B cell (primary cell): ENCODE results near the gene ANKS1B.

ENCODE experiments used
- EZH2 ChIP-seq: IDR thresholded peaks from 2 replicates; pipeline ENCODE4 v1.6.1; 2012; ENCODE audit warnings: borderline replicate concordance, low read depth, mild to moderate bottlenecking, moderate library complexity, low read length; ENCODE audit not compliant: insufficient read depth, poor library complexity, severe bottlenecking
- TF ChIP-seq, protein P1 (sequence below): fragments of 200-600 bp; IDR thresholded peaks from one replicate; pipeline ENCODE4 v1.8.0; 2022; ENCODE audit warnings: antibody characterized with exemption, mild to moderate bottlenecking

- TF ChIP-seq, protein P1, sequence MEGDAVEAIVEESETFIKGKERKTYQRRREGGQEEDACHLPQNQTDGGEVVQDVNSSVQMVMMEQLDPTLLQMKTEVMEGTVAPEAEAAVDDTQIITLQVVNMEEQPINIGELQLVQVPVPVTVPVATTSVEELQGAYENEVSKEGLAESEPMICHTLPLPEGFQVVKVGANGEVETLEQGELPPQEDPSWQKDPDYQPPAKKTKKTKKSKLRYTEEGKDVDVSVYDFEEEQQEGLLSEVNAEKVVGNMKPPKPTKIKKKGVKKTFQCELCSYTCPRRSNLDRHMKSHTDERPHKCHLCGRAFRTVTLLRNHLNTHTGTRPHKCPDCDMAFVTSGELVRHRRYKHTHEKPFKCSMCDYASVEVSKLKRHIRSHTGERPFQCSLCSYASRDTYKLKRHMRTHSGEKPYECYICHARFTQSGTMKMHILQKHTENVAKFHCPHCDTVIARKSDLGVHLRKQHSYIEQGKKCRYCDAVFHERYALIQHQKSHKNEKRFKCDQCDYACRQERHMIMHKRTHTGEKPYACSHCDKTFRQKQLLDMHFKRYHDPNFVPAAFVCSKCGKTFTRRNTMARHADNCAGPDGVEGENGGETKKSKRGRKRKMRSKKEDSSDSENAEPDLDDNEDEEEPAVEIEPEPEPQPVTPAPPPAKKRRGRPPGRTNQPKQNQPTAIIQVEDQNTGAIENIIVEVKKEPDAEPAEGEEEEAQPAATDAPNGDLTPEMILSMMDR, result no peak
- no peak for TF ChIP-seq EZH2
Measured at GRCh38 chr12:99670635-99671034, 314.1 kb downstream of the ANKS1B start.
